Thoracic aorta (tissue), 2 donors: ENCODE data around the gene RABEP2. TPM values are rescaled to one million over a fixed set of nuclear protein-coding genes. Genes with fewer than 3 reads are reported as not detected.

Experiments
- ATAC-seq: fragments of 150-250 bp; one replicate; pipeline ENCODE4 v1.8.0; 2017; ENCODE audit warnings: low read depth; ENCODE audit not compliant: insufficient number of reproducible peaks, low FRiP score
- DNase-seq: peaks from one replicate; pipeline ENCODE4 v3.0.0-alpha.2; 2020; ENCODE audit warnings: low spot score
- H3K27ac ChIP-seq, 2 donors: fragments of 200-600 bp; sonication (generic); 1 replicate in 1 of 2; 2 replicates in 1 of 2; pipeline ENCODE4 v1.5.1; 2016; ENCODE audit warnings: mild to moderate bottlenecking in 2 of 2, moderate library complexity in 2 of 2
- H3K27me3 ChIP-seq: fragments of 200-600 bp; sonication (generic); replicated peaks from 2 replicates; pipeline ENCODE4 v1.6.0; 2016; ENCODE audit warnings: mild to moderate bottlenecking; ENCODE audit not compliant: insufficient read depth
- H3K36me3 ChIP-seq: fragments of 200-600 bp; sonication (generic); one replicate; pipeline ENCODE4 v1.5.1; 2016
- H3K4me1 ChIP-seq, 2 donors: fragments of 200-600 bp; sonication (generic); 1 replicate in 1 of 2; 2 replicates in 1 of 2; pipeline versions ENCODE4 v1.5.1 to v1.6.0; 2016; ENCODE audit warnings: low read depth in 2 of 2, mild to moderate bottlenecking in 1 of 2; ENCODE audit not compliant: control insufficient read depth in 1 of 2
- H3K4me3 ChIP-seq: fragments of 200-600 bp; sonication (generic); 2 replicates; pipeline ENCODE4 v1.5.1; 2016; ENCODE audit warnings: mild to moderate bottlenecking
- H3K9me3 ChIP-seq: fragments of 200-600 bp; sonication (generic); 2 replicates; pipeline ENCODE4 v1.5.1; 2016
- CTCF ChIP-seq: fragments of 200-600 bp; sonication (generic); IDR thresholded peaks from one replicate; pipeline ENCODE4 v1.5.1; 2019; ENCODE audit warnings: antibody characterized with exemption
- total RNA-seq, 2 donors: library from RNA; depleted of rRNA; stranded (reverse); fragments of >200 nt; gene quantifications; one replicate each; pipeline versions ENCODE4 v1.1.0 to v1.2.3, GENCODE V29; 2016

The RABEP2 gene
- total RNA-seq, 2 donors from 2014 or later = 18.3 to 62.0 TPM

DNA sequence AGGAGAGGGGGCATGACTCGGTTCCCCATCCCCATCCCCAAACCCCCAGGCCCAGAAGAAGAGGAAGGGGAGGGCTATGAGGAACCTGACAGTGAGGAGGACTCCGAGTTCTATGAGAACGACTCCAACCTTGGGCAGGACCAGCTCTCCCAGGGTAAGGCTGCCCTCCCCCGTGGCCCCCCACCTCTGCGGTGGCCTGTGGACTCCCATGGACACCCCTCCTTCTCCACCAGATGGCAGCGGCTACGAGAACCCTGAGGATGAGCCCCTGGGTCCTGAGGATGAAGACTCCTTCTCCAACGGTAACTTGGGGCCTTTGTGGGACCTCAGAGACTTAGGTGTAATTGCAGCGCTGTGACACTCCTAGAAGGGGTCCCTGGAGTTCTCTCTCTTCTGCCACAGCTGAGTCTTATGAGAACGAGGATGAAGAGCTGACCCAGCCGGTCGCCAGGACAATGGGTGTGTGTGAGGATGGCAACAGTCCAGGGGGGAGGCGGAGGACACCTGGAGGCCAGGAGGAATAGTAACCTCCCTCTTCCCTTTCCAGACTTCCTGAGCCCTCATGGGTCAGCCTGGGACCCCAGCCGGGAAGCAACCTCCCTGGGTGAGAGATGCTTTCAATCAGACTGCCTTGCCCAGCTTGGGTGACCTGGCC is 12.3 kb upstream of the RABEP2 start:
- ATAC-seq (no peak), DNase-seq (no peak)
- TF ChIP-seq CTCF = no peak

GRCh38 chr16:28936784-28937155 is 11.7 kb upstream of the RABEP2 start:
- Histone ChIP-seq H3K4me1 (no peaks in the 10 kb centered on the region), H3K36me3 (no peaks in the 10 kb centered on the region), H3K27ac (no peak overlapping the region), H3K4me3 (peak overlapping the region; percentile 48), H3K9me3 (no peaks in the 10 kb centered on the region), H3K27me3 (no peaks in the 10 kb centered on the region)
- DNase-seq (no peak), ATAC-seq (no peak)
- TF ChIP-seq CTCF = no peak

More for the DNA sequence above, 12.3 kb upstream of the RABEP2 start:
- H3K27ac ChIP-seq = no peak overlapping the region
- H3K27me3 ChIP-seq = no peaks in the 10 kb centered on the region
- H3K4me1 ChIP-seq = no peaks in the 10 kb centered on the region
- no peaks in the 10 kb centered on the region for H3K36me3 ChIP-seq
- no peak overlapping the region for H3K4me3 ChIP-seq
- H3K9me3 ChIP-seq = no peaks in the 10 kb centered on the region

DNA sequence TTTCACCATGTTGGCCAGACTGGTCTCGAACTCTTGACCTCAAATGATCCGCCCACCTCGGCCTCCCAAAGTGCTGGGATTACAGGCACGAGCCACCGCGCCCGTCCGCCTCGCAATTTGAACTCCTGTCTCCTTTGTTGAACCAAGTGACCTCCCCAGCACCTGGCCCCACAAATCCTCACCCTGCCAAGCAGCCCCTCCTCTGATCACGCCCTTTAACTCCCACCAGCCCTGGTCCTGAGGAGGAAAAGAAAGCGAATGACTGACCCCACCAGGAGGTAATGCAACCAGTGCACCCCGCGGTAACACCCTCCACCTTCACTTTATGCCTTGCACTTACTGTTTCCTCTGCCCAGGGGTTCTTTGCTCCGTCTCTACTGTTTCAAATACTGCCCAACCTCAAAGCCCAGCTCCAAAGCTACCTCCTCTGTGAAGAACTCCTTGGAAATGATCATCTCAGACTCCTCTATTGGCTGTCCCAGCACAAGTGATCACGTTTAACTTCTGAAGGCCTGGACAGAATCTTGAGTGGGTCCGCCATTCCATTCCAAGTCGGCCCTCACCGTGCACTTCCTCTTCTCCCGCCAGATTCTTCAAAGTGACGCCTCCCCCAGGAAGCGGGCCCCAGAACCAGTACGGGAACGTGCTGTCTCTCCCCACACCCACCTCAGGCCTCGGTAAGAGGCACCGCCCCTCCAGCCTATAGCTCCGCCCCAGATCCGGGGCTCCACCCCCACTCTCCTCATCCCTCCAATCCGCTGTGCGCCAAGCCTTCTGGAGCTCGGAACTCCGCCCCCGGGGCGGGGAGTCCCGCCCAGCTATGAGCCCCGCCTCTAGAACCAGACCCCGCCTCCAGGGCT is 11.1 kb upstream of the RABEP2 start:
- Histone ChIP-seq H3K4me1 (no peaks in the 10 kb centered on the region), H3K4me3 (peak overlapping the region; percentile 48), H3K27me3 (no peaks in the 10 kb centered on the region), H3K36me3 (no peaks in the 10 kb centered on the region), H3K9me3 (no peaks in the 10 kb centered on the region), H3K27ac (no peak overlapping the region)
- no peak for TF ChIP-seq CTCF
- ATAC-seq (no peak), DNase-seq (peak; percentile 40)

DNA sequence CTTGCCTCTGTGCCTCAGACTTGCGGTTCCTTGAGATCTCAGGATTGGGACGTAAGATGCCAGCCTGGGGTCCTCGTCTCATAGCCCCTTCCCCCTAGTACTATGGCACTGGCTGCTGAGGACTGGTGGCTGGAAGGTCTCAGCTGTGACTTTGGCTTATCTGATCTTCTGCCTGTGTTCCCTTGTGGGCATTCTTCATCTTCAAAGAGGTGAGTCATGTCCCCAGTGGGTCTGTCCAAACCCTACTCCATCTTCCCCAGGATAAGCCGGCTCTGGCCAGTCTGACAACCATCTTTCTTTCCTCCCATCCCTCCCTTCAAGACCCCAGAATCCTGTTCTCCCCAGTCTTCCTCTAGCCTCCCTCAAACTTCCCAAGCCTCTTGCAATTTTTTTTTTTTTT is 10.3 kb upstream of the RABEP2 start:
- DNase-seq (no peak), ATAC-seq (no peak)
- no peak for TF ChIP-seq CTCF
- H3K4me3 ChIP-seq = no peak overlapping the region
- no peaks in the 10 kb centered on the region for H3K36me3 ChIP-seq
- no peaks in the 10 kb centered on the region for H3K27me3 ChIP-seq
- no peaks in the 10 kb centered on the region for H3K9me3 ChIP-seq
- H3K27ac ChIP-seq = no peak overlapping the region
- no peaks in the 10 kb centered on the region for H3K4me1 ChIP-seq

- Histone ChIP-seq H3K4me1 (no peaks in the 10 kb centered on the region), H3K9me3 (no peaks in the 10 kb centered on the region), H3K27ac (no peak overlapping the region), H3K36me3 (no peaks in the 10 kb centered on the region), H3K27me3 (no peaks in the 10 kb centered on the region), H3K4me3 (no peak overlapping the region)
- DNase-seq = no peak
- no peak for ATAC-seq
- TF ChIP-seq CTCF = no peak
Observed at GRCh38 chr16:28933171-28933570, 8.1 kb upstream of the RABEP2 start.
